SK-N-SH (cell line): ENCODE results near the gene PRKCA.

Source experiments
- EZH2phosphoT487 ChIP-seq: fragments of 200-600 bp; sonication (generic); IDR thresholded peaks from 2 replicates; pipeline ENCODE4 v1.6.1; 2017; ENCODE audit warnings: low read depth, mixed run types, mild to moderate bottlenecking, antibody characterized with exemption, moderate library complexity, borderline replicate concordance
- FOXM1 ChIP-seq: IDR thresholded peaks from 2 replicates; pipeline ENCODE4 v1.4.0; 2012; ENCODE audit warnings: low read depth, mild to moderate bottlenecking
- GABPA ChIP-seq: IDR thresholded peaks from 2 replicates; pipeline ENCODE4 v1.4.0; 2012; ENCODE audit warnings: low read depth, mild to moderate bottlenecking
- POLR2AphosphoS5 ChIP-seq: IDR thresholded peaks from 2 replicates; pipeline ENCODE4 v1.6.1; 2012; ENCODE audit warnings: low read depth, low read length
- RCOR1 ChIP-seq: fragments of 150-350 bp; IDR thresholded peaks from 2 replicates; pipeline ENCODE4 v1.6.1; 2017; ENCODE audit warnings: antibody characterized with exemption, low read length
- RFX5 ChIP-seq: IDR thresholded peaks from 2 replicates; pipeline ENCODE4 v1.6.1; 2012; ENCODE audit warnings: mild to moderate bottlenecking, improper control_type of control experiment, low read length
- SMC3 ChIP-seq: IDR thresholded peaks from 2 replicates; pipeline ENCODE4 v1.6.1; 2012; ENCODE audit warnings: low read depth, low read length, improper control_type of control experiment
- TCF12 ChIP-seq: IDR thresholded peaks from 2 replicates; pipeline ENCODE4 v1.4.0; 2012
- TEAD4 ChIP-seq: IDR thresholded peaks from 2 replicates; pipeline ENCODE4 v1.4.0; 2012; ENCODE audit warnings: mild to moderate bottlenecking, borderline replicate concordance; ENCODE audit not compliant: insufficient read depth
- YY1 ChIP-seq: IDR thresholded peaks from 2 replicates; pipeline ENCODE4 v1.4.0; 2012; ENCODE audit warnings: low read depth, mild to moderate bottlenecking
- TF ChIP-seq, protein P1 (sequence below): IDR thresholded peaks from 2 replicates; pipeline ENCODE4 v1.4.0; 2012; ENCODE audit warnings: low read depth
- TF ChIP-seq, protein P2 (sequence below): fragments of 200-600 bp; sonication (generic); IDR thresholded peaks from 2 replicates; pipeline ENCODE4 v1.6.1; 2017; ENCODE audit warnings: antibody characterized with exemption, mild to moderate bottlenecking, moderate library complexity
- TF ChIP-seq, protein P3 (sequence below): IDR thresholded peaks from 2 replicates; pipeline ENCODE4 v1.4.0; 2012; ENCODE audit warnings: low read depth, borderline replicate concordance
- TF ChIP-seq, protein P4 (sequence below): fragments of 150-350 bp; IDR thresholded peaks from 2 replicates; pipeline ENCODE4 v1.6.1; 2017; ENCODE audit warnings: antibody characterized with exemption, low read length, low read depth, borderline replicate concordance

DNA sequence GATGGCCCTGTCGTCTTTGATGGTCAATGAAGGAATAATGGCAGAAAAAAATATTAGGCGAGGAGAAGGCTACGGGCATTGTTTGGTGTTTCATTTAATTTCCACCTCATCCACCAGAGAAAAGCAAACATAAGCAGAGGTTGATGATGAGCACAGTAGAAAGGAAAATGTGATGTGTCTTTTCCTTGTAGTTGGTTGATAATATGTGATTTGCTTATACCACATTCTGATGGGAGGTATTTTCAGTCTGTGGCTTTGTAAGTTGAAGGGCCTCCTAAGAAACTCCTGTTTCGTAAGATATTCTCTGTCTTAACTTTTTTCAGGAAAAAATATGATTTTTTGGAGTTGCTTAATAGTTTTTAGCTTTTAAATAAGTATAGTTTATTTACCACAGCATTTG is 215.7 kb downstream of the PRKCA start:
- TF ChIP-seq, protein P1, sequence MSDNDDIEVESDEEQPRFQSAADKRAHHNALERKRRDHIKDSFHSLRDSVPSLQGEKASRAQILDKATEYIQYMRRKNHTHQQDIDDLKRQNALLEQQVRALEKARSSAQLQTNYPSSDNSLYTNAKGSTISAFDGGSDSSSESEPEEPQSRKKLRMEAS, result no peak
- TF ChIP-seq TEAD4 (no peak), GABPA (no peak), EZH2phosphoT487 (no peak), RCOR1 (no peak), FOXM1 (no peak), YY1 (no peak), TCF12 (no peak), POLR2AphosphoS5 (no peak), RFX5 (no peak), SMC3 (no peak)
- TF ChIP-seq, protein P2, sequence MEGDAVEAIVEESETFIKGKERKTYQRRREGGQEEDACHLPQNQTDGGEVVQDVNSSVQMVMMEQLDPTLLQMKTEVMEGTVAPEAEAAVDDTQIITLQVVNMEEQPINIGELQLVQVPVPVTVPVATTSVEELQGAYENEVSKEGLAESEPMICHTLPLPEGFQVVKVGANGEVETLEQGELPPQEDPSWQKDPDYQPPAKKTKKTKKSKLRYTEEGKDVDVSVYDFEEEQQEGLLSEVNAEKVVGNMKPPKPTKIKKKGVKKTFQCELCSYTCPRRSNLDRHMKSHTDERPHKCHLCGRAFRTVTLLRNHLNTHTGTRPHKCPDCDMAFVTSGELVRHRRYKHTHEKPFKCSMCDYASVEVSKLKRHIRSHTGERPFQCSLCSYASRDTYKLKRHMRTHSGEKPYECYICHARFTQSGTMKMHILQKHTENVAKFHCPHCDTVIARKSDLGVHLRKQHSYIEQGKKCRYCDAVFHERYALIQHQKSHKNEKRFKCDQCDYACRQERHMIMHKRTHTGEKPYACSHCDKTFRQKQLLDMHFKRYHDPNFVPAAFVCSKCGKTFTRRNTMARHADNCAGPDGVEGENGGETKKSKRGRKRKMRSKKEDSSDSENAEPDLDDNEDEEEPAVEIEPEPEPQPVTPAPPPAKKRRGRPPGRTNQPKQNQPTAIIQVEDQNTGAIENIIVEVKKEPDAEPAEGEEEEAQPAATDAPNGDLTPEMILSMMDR, result no peak
- TF ChIP-seq, protein P3, sequence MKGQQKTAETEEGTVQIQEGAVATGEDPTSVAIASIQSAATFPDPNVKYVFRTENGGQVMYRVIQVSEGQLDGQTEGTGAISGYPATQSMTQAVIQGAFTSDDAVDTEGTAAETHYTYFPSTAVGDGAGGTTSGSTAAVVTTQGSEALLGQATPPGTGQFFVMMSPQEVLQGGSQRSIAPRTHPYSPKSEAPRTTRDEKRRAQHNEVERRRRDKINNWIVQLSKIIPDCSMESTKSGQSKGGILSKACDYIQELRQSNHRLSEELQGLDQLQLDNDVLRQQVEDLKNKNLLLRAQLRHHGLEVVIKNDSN, result no peak
- TF ChIP-seq, protein P4, sequence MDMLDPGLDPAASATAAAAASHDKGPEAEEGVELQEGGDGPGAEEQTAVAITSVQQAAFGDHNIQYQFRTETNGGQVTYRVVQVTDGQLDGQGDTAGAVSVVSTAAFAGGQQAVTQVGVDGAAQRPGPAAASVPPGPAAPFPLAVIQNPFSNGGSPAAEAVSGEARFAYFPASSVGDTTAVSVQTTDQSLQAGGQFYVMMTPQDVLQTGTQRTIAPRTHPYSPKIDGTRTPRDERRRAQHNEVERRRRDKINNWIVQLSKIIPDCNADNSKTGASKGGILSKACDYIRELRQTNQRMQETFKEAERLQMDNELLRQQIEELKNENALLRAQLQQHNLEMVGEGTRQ, result no peak
